Left ventricle myocardium inferior (tissue), 1 donor: ENCODE measurements around the gene PGBD5. TPM values are rescaled to one million over a fixed set of nuclear protein-coding genes. Genes with fewer than 3 reads are reported as not detected.

Experiments used
- DNase-seq: peaks from one replicate; pipeline ENCODE4 v3.0.0-alpha.2; 2020
- H3K27ac ChIP-seq: fragments of 200-600 bp; replicated peaks from 2 replicates; pipeline ENCODE4 v1.8.0; 2021
- H3K27me3 ChIP-seq: fragments of 200-600 bp; 2 replicates; pipeline ENCODE4 v1.8.0; 2021; ENCODE audit warnings: low read depth
- H3K36me3 ChIP-seq: fragments of 200-600 bp; 2 replicates; pipeline ENCODE4 v1.8.0; 2021
- H3K4me1 ChIP-seq: fragments of 200-600 bp; 2 replicates; pipeline ENCODE4 v1.8.0; 2021
- H3K4me3 ChIP-seq: fragments of 200-600 bp; 2 replicates; pipeline ENCODE4 v1.8.0; 2021; ENCODE audit warnings: mild to moderate bottlenecking, moderate library complexity
- H3K9me3 ChIP-seq: fragments of 200-600 bp; replicated peaks from 2 replicates; pipeline ENCODE4 v1.8.0; 2021
- intact Hi-C: fragments of 100-400 bp; cut with micrococcal nuclease; formaldehyde crosslinking; loops from one replicate; pipeline ENCODE4 v1.11.0; 2022
- total RNA-seq: library from RNA; stranded (reverse); fragmentation: NEBNext Ultra II Directional; extraction: Animal tissue kit (Norgen Biotek cat#: 25700); gene quantifications from one replicate; pipeline ENCODE4 v1.2.1, GENCODE V29; 2021
- TF ChIP-seq, protein P1 (sequence below): fragments of 200-600 bp; IDR thresholded peaks from 2 replicates; pipeline ENCODE4 v1.8.0; 2021; ENCODE audit warnings: antibody characterized with exemption, mild to moderate bottlenecking, borderline replicate concordance
- donor health status: DM: no; HTN: yes; CAD: no; lungs with severe emphysema.

The PGBD5 gene
- total RNA-seq, 1 donor from 2014 or later, result 10.6 TPM

GRCh38 chr1:230416430-230416829, 9.7 kb downstream of the PGBD5 start:
- Histone ChIP-seq H3K27ac (no peak overlapping the region), H3K4me1 (peaks cover 16% of the 10 kb centered on the region), H3K36me3 (no peaks in the 10 kb centered on the region), H3K9me3 (no peaks in the 10 kb centered on the region), H3K4me3 (no peak overlapping the region), H3K27me3 (peaks cover 35% of the 10 kb centered on the region)
- intact Hi-C loops, result no loop called here
- DNase-seq, result no peak
- TF ChIP-seq, protein P1, sequence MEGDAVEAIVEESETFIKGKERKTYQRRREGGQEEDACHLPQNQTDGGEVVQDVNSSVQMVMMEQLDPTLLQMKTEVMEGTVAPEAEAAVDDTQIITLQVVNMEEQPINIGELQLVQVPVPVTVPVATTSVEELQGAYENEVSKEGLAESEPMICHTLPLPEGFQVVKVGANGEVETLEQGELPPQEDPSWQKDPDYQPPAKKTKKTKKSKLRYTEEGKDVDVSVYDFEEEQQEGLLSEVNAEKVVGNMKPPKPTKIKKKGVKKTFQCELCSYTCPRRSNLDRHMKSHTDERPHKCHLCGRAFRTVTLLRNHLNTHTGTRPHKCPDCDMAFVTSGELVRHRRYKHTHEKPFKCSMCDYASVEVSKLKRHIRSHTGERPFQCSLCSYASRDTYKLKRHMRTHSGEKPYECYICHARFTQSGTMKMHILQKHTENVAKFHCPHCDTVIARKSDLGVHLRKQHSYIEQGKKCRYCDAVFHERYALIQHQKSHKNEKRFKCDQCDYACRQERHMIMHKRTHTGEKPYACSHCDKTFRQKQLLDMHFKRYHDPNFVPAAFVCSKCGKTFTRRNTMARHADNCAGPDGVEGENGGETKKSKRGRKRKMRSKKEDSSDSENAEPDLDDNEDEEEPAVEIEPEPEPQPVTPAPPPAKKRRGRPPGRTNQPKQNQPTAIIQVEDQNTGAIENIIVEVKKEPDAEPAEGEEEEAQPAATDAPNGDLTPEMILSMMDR, result no peak

GRCh38 chr1:230415405-230416132, 10.6 kb downstream of the PGBD5 start:
- Histone ChIP-seq H3K27ac (no peak overlapping the region), H3K27me3 (peaks cover 30% of the 10 kb centered on the region), H3K9me3 (no peaks in the 10 kb centered on the region), H3K4me3 (no peak overlapping the region), H3K4me1 (peaks cover 16% of the 10 kb centered on the region), H3K36me3 (no peaks in the 10 kb centered on the region)
- no peak for DNase-seq
- intact Hi-C loops, result no loop called here
- TF ChIP-seq, protein P1, result no peak

DNA sequence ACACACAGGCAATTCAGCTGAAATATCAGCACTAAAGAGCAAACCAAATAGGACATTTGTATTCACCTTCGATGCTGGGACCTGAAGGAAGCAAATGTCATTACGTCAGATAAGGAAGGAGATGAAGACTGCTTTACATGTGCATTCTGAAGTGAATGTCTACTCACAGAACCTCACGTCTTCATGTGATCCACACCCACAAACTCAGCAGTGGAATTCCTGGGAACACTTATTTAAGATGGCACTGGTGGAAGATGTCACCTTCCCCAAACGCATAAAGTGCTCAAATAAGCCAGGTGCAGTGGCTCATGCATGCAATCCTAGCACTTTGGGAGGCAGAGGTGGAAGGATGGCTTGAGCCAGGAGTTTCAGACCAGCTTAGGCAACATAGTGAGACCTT, 11.4 kb downstream of the PGBD5 start:
- no peak for DNase-seq
- peaks cover 16% of the 10 kb centered on the region for H3K4me1 ChIP-seq
- no peaks in the 10 kb centered on the region for H3K36me3 ChIP-seq
- TF ChIP-seq, protein P1, result no peak
- H3K27me3 ChIP-seq, result peaks cover 21% of the 10 kb centered on the region
- no peaks in the 10 kb centered on the region for H3K9me3 ChIP-seq
- intact Hi-C loops, result no loop called here
- no peak overlapping the region for H3K4me3 ChIP-seq
- H3K27ac ChIP-seq, result no peak overlapping the region

DNA sequence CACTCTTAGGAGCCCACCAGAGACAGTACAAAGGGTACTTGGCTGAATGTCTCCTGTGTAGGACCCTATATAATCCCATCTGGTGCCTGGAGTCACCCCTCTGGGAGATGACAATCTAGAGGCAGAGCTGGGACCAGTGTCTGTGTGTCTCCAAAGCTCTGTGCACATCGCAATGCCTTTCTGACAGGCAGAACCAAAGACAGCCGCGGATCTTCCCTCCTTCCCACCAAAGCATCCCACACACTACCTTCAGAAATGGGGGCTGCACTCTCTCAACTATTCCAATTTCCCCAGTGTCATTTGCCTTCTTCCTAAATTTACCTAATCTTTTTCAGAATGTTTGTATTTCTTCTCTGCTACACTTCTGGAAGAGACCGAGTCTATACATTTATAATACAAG, 12.0 kb downstream of the PGBD5 start:
- Histone ChIP-seq H3K4me1 (peaks cover 16% of the 10 kb centered on the region), H3K27ac (no peak overlapping the region), H3K27me3 (peaks cover 15% of the 10 kb centered on the region), H3K36me3 (no peaks in the 10 kb centered on the region), H3K9me3 (no peaks in the 10 kb centered on the region), H3K4me3 (no peak overlapping the region)
- TF ChIP-seq, protein P1, result no peak
- DNase-seq, result no peak
- intact Hi-C loops, result no loop called here

DNA sequence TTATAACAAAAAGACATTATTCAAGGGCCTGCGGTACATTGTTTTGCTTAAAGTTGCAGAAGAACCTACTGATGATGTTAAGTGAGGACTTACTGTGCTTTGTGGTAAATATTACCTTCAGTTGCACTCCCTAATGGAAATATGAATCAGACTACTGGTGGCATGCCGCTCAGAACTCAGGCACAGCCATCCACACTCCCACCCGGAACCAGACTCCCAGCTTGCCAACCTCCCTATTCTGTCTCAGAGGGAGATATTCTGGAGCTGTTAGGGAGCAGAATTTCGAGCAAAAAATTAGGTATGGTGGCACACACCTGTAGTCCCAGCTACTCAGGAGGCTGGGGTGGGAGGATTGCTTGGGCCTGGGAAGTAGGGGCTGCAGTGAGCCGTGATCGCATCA, 13.1 kb downstream of the PGBD5 start:
- H3K36me3 ChIP-seq, result no peaks in the 10 kb centered on the region
- no peak overlapping the region for H3K4me3 ChIP-seq
- peaks cover 7% of the 10 kb centered on the region for H3K27me3 ChIP-seq
- intact Hi-C loops, result no loop called here
- no peak for DNase-seq
- TF ChIP-seq, protein P1, result no peak
- no peaks in the 10 kb centered on the region for H3K9me3 ChIP-seq
- H3K27ac ChIP-seq, result no peak overlapping the region
- peaks cover 16% of the 10 kb centered on the region for H3K4me1 ChIP-seq
